Measurements from ENCODE around the gene B3GNT5.
A peak's percentile ranks its signal among the peaks of the same experiment; 100 is the strongest.

The B3GNT5 gene

GRCh38 chr3:183252973-183253527 is at the start of gene B3GNT5:
Gene B3GNT5 (plus strand): TSS chr3:183253253. CDS start chr3:183269799, 16,546 bp downstream.
- TF ChIP-seq CTCF (IDR thresholded peaks at IDR 0.05; ENCODE audit: low read depth, low read length) = no peak
- DNase-seq (ENCODE audit: low read depth in 2 of 2) = peak in 1 of 2 donors; percentile 33
- peak within 1 kb of the TSS; percentile 80 to 83 for H3K4me3 ChIP-seq (replicated peaks in 1 of 2; ENCODE audit: low read depth in 2 of 2, low read length in 2 of 2)

GRCh38 chr3:183203670-183204069 is 49.4 kb upstream of the B3GNT5 start:
- no peak overlapping the region for H3K4me3 ChIP-seq (replicated peaks in 1 of 2; ENCODE audit: low read depth in 2 of 2, low read length in 2 of 2)
- TF ChIP-seq CTCF (IDR thresholded peaks at IDR 0.05; ENCODE audit: low read depth, low read length) = no peak
- DNase-seq (ENCODE audit: low read depth in 2 of 2) = no peak

- no peak for TF ChIP-seq CTCF (IDR thresholded peaks at IDR 0.05; ENCODE audit: low read depth, low read length)
- no peak for DNase-seq (ENCODE audit: low read depth in 2 of 2)
- no peak overlapping the region for H3K4me3 ChIP-seq (replicated peaks in 1 of 2; ENCODE audit: low read depth in 2 of 2, low read length in 2 of 2)
These were observed 44.8 kb upstream of the B3GNT5 start for GRCh38 chr3:183208260-183208659.

GRCh38 chr3:183208800-183209199 is 44.3 kb upstream of the B3GNT5 start:
- no peak overlapping the region for H3K4me3 ChIP-seq (replicated peaks in 1 of 2; ENCODE audit: low read depth in 2 of 2, low read length in 2 of 2)
- no peak for DNase-seq (ENCODE audit: low read depth in 2 of 2)
- no peak for TF ChIP-seq CTCF (IDR thresholded peaks at IDR 0.05; ENCODE audit: low read depth, low read length)

- no peak for TF ChIP-seq CTCF (IDR thresholded peaks at IDR 0.05; ENCODE audit: low read depth, low read length)
- DNase-seq (ENCODE audit: low read depth in 2 of 2) = no peak
These were observed 42.7 kb upstream of the B3GNT5 start for GRCh38 chr3:183210341-183210740.

GRCh38 chr3:183210862-183211341 is 42.2 kb upstream of the B3GNT5 start:
- H3K4me3 ChIP-seq (replicated peaks in 1 of 2; ENCODE audit: low read depth in 2 of 2, low read length in 2 of 2) = no peak overlapping the region
- DNase-seq (ENCODE audit: low read depth in 2 of 2) = no peak
- TF ChIP-seq CTCF (IDR thresholded peaks at IDR 0.05; ENCODE audit: low read depth, low read length) = no peak

More at GRCh38 chr3:183210341-183210740, 42.7 kb upstream of the B3GNT5 start:
- H3K4me3 ChIP-seq (replicated peaks in 1 of 2; ENCODE audit: low read depth in 2 of 2, low read length in 2 of 2) = no peak overlapping the region

GRCh38 chr3:183211352-183211751 is 41.7 kb upstream of the B3GNT5 start:
- DNase-seq (ENCODE audit: low read depth in 2 of 2) = no peak
- H3K4me3 ChIP-seq (replicated peaks in 1 of 2; ENCODE audit: low read depth in 2 of 2, low read length in 2 of 2) = no peak overlapping the region
- TF ChIP-seq CTCF (IDR thresholded peaks at IDR 0.05; ENCODE audit: low read depth, low read length) = no peak
